Endothelial cell of umbilical vein (primary cell): ENCODE measurements around the gene NDUFA12.

Experiments
- CTCF ChIP-seq, 2 donors: IDR thresholded peaks; 1 replicate in 1 of 2; 2 replicates in 1 of 2; pipeline ENCODE4 v1.5.1; 2011; ENCODE audit warnings: low read length in 2 of 2, mild to moderate bottlenecking in 2 of 2, moderate library complexity in 2 of 2, control low read depth in 1 of 2, inconsistent platforms in 1 of 2, low read depth in 1 of 2; ENCODE audit not compliant: insufficient read depth in 1 of 2; ENCODE audit errors: extremely low read depth in 1 of 2
- EZH2 ChIP-seq: IDR thresholded peaks from 2 replicates; pipeline ENCODE4 v1.6.1; 2012; ENCODE audit warnings: borderline replicate concordance, low read depth, mild to moderate bottlenecking, moderate library complexity, low read length, inconsistent platforms; ENCODE audit not compliant: severe bottlenecking
- GATA2 ChIP-seq: IDR thresholded peaks from 2 replicates; pipeline ENCODE4 v1.7.0; 2011; ENCODE audit warnings: low read depth, mild to moderate bottlenecking, moderate library complexity, mixed read lengths, low read length; ENCODE audit not compliant: insufficient read length, insufficient read depth
- MAX ChIP-seq: IDR thresholded peaks from 2 replicates; pipeline ENCODE4 v1.6.1; 2011; ENCODE audit not compliant: insufficient read depth, insufficient read length
- POLR2A ChIP-seq: IDR thresholded peaks from 2 replicates; pipeline ENCODE4 v1.6.1; 2012; ENCODE audit warnings: low read depth, mild to moderate bottlenecking, control low read depth, low read length
- POLR2AphosphoS5 ChIP-seq: IDR thresholded peaks from 2 replicates; pipeline ENCODE4 v1.6.1; 2012; ENCODE audit warnings: low read depth, mild to moderate bottlenecking, control low read depth, low read length, moderate library complexity; ENCODE audit not compliant: insufficient read depth

DNA sequence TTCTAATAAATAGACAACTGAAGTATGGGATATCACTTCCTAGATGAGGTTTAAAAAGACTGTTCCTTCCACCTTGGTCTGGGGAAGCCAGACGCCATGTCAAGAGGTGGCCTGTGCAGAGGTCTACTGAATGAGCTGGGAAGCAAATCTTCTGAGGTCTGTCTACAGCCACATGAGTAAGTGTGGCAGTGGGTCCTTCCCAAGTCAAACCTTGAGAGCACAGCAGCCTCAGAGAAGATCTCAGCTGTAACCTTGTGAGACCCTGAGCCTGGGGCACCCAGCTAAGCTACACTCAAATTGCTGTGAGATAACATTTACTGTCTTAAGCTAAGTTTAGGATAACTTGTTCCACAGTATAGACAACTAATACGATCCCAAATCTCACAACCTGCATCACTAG is 20.2 kb downstream of the NDUFA12 start:
- TF ChIP-seq CTCF (IDR thresholded peaks at IDR 0.05; ENCODE audit: extremely low read depth in 1 of 2, insufficient read depth in 1 of 2, low read depth in 1 of 2, low read length in 2 of 2) (no peak), POLR2A (no peak), EZH2 (no peak), POLR2AphosphoS5 (no peak), MAX (no peak), GATA2 (no peak)
